ENCODE data around the gene E2F2. TPM values are rescaled to one million over a fixed set of nuclear protein-coding genes. Genes with fewer than 3 reads are reported as not detected.

The E2F2 gene
- total and polyA plus RNA-seq, 2 of the 13 experiments (the other 11 are each of a cell fraction or from before 2014, with no cell fraction given), result 0.65 to 6.6 TPM

DNA sequence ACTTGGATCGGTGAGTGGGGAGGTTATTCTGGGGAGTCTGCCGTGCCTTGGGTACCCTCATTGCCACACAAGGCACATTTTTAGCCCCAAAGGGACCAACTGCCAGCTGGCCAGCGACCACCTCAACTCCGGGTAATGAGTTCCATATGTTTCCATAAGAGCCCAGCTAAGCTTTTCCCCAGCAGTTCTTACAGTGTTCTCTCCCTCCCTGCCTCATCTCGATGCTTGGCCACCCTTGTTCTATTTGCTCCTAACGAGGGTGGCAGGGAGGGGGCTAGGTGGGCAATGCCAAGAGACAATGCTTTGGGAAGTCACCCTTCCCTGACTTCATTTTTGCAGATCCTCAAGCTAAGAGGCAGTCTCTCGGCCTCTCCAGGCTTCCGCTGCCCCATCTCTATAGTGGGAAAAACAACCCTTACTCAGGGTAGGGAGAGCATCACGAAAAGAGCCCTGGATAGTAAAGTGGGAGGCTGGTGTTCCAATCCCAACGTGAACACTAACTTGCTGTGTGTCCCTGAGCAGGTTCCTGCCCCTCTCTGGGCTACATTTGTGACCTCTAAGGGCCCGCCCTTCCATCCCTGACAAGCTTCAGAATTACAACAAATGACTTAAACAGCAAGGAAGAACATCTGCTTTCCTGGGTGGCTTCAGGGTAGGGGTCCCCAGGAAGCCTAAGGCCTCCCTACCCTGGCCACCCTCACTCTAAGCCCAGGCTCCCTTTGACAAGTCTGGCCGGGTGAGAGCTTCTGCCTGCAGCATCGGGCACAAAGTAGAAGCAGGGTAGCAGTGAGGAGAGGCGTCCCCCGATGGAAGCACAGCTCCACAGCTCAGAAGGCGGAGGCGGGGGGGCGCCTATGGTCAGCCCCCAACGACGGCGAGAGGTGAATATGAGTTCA lies 22.4 kb upstream of the E2F2 start (continued):
- TF ChIP-seq, protein P1, sequence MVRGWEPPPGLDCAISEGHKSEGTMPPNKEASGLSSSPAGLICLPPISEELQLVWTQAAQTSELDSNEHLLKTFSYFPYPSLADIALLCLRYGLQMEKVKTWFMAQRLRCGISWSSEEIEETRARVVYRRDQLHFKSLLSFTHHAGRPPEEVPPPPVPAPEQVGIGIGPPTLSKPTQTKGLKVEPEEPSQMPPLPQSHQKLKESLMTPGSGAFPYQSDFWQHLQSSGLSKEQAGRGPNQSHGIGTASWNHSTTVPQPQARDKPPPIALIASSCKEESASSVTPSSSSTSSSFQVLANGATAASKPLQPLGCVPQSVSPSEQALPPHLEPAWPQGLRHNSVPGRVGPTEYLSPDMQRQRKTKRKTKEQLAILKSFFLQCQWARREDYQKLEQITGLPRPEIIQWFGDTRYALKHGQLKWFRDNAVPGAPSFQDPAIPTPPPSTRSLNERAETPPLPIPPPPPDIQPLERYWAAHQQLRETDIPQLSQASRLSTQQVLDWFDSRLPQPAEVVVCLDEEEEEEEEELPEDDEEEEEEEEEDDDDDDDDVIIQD (CRISPR knock-in tag; IDR thresholded peaks at IDR 0.05; ENCODE audit: low read depth), result no peak
- TF ChIP-seq MBD4 (IDR thresholded peaks at IDR 0.05; ENCODE audit: borderline replicate concordance, low read length), result no peak
- TF ChIP-seq AGO2 (optimal IDR thresholded peaks at IDR 0.05; ENCODE audit: low read depth, low read length), result no peak
- TF ChIP-seq ZNF839 (CRISPR knock-in tag; IDR thresholded peaks at IDR 0.05; ENCODE audit: borderline replicate concordance), result no peak
- TF ChIP-seq, protein P2, sequence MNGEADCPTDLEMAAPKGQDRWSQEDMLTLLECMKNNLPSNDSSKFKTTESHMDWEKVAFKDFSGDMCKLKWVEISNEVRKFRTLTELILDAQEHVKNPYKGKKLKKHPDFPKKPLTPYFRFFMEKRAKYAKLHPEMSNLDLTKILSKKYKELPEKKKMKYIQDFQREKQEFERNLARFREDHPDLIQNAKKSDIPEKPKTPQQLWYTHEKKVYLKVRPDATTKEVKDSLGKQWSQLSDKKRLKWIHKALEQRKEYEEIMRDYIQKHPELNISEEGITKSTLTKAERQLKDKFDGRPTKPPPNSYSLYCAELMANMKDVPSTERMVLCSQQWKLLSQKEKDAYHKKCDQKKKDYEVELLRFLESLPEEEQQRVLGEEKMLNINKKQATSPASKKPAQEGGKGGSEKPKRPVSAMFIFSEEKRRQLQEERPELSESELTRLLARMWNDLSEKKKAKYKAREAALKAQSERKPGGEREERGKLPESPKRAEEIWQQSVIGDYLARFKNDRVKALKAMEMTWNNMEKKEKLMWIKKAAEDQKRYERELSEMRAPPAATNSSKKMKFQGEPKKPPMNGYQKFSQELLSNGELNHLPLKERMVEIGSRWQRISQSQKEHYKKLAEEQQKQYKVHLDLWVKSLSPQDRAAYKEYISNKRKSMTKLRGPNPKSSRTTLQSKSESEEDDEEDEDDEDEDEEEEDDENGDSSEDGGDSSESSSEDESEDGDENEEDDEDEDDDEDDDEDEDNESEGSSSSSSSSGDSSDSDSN (CRISPR knock-in tag; IDR thresholded peaks at IDR 0.05), result no peak
- no peak for TF ChIP-seq THAP11 (CRISPR knock-in tag; IDR thresholded peaks at IDR 0.05)
- no peak for TF ChIP-seq MED8 (CRISPR knock-in tag; IDR thresholded peaks at IDR 0.05; ENCODE audit: insufficient replicate concordance)
- TF ChIP-seq RCOR2 (CRISPR knock-in tag; IDR thresholded peaks at IDR 0.05), result peak; percentile 51
- TF ChIP-seq BCL6 (CRISPR knock-in tag; IDR thresholded peaks at IDR 0.05), result no peak
- TF ChIP-seq HOXA9 (CRISPR knock-in tag; IDR thresholded peaks at IDR 0.05; ENCODE audit: borderline replicate concordance), result no peak
- TF ChIP-seq PATZ1 (CRISPR knock-in tag; IDR thresholded peaks at IDR 0.05), result 0 out of 2 replicates have a peak, but pooled peaks have one; percentile 29
- peak; percentile 87 for TF ChIP-seq ZMYM3 (CRISPR knock-in tag; IDR thresholded peaks at IDR 0.05)
- no peak for TF ChIP-seq ARHGAP35 (CRISPR knock-in tag; IDR thresholded peaks at IDR 0.05; ENCODE audit: borderline replicate concordance)
- no peak for TF ChIP-seq RFX5 (IDR thresholded peaks at IDR 0.05; ENCODE audit: low read depth, low read length)
- no peak for TF ChIP-seq MYC (CRISPR knock-in tag; IDR thresholded peaks at IDR 0.05; ENCODE audit: borderline replicate concordance)
- TF ChIP-seq, protein P3, sequence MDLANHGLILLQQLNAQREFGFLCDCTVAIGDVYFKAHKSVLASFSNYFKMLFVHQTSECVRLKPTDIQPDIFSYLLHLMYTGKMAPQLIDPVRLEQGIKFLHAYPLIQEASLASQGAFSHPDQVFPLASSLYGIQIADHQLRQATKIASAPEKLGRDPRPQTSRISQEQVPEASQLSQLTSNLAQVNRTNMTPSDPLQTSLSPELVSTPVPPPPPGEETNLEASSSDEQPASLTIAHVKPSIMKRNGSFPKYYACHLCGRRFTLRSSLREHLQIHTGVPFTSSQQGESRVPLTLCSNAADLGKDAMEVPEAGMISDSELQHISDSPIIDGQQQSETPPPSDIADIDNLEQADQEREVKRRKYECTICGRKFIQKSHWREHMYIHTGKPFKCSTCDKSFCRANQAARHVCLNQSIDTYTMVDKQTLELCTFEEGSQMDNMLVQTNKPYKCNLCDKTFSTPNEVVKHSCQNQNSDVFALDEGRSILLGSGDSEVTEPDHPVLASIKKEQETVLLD (CRISPR knock-in tag; IDR thresholded peaks at IDR 0.05; ENCODE audit: low read depth), result no peak
- TF ChIP-seq, protein P4, sequence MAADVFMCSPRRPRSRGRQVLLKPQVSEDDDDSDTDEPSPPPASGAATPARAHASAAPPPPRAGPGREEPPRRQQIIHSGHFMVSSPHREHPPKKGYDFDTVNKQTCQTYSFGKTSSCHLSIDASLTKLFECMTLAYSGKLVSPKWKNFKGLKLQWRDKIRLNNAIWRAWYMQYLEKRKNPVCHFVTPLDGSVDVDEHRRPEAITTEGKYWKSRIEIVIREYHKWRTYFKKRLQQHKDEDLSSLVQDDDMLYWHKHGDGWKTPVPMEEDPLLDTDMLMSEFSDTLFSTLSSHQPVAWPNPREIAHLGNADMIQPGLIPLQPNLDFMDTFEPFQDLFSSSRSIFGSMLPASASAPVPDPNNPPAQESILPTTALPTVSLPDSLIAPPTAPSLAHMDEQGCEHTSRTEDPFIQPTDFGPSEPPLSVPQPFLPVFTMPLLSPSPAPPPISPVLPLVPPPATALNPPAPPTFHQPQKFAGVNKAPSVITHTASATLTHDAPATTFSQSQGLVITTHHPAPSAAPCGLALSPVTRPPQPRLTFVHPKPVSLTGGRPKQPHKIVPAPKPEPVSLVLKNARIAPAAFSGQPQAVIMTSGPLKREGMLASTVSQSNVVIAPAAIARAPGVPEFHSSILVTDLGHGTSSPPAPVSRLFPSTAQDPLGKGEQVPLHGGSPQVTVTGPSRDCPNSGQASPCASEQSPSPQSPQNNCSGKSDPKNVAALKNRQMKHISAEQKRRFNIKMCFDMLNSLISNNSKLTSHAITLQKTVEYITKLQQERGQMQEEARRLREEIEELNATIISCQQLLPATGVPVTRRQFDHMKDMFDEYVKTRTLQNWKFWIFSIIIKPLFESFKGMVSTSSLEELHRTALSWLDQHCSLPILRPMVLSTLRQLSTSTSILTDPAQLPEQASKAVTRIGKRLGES (CRISPR knock-in tag; IDR thresholded peaks at IDR 0.05; ENCODE audit: borderline replicate concordance), result no peak
- TF ChIP-seq ZKSCAN5 (CRISPR knock-in tag; IDR thresholded peaks at IDR 0.05), result no peak

All from HepG2 (cell line).